Neuronal stem cell (in vitro differentiated cells): ENCODE results near the gene COLEC12.

Experiments used
- DNase-seq: peaks from one replicate; pipeline ENCODE4 v3.0.0-alpha.2; 2013; ENCODE audit warnings: low spot score
- H2AFZ ChIP-seq: one replicate; pipeline ENCODE4 v1.6.1; 2013; ENCODE audit warnings: mild to moderate bottlenecking, low read length, inconsistent platforms
- H2AK5ac ChIP-seq: 2 replicates; pipeline ENCODE4 v1.6.1; 2013; ENCODE audit warnings: low read depth, mild to moderate bottlenecking, inconsistent platforms, low read length, moderate library complexity, mixed read lengths
- H2BK120ac ChIP-seq: 2 replicates; pipeline ENCODE4 v1.6.1; 2013; ENCODE audit warnings: low read depth, mild to moderate bottlenecking, inconsistent platforms, low read length, moderate library complexity, mixed read lengths
- H2BK12ac ChIP-seq: one replicate; pipeline ENCODE4 v1.6.1; 2013; ENCODE audit warnings: low read length, inconsistent platforms
- H2BK15ac ChIP-seq: 2 replicates; pipeline ENCODE4 v1.6.1; 2013; ENCODE audit warnings: mild to moderate bottlenecking, low read length, inconsistent platforms, mixed read lengths
- H2BK5ac ChIP-seq: one replicate; pipeline ENCODE4 v1.6.1; 2013; ENCODE audit warnings: inconsistent platforms, mild to moderate bottlenecking, low read length, moderate library complexity
- H3K14ac ChIP-seq: one replicate; pipeline ENCODE4 v1.6.1; 2013; ENCODE audit warnings: low read length, inconsistent platforms
- H3K18ac ChIP-seq: 2 replicates; pipeline ENCODE4 v1.6.1; 2013; ENCODE audit warnings: low read length, inconsistent platforms
- H3K23ac ChIP-seq: 2 replicates; pipeline ENCODE4 v1.6.1; 2013; ENCODE audit warnings: low read depth, mild to moderate bottlenecking, mixed read lengths, low read length, inconsistent platforms; ENCODE audit not compliant: poor library complexity
- H3K27ac ChIP-seq: replicated peaks from 3 replicates; pipeline ENCODE4 v1.5.1; 2013; ENCODE audit warnings: low read length, inconsistent platforms
- H3K27me3 ChIP-seq, 3 experiments: 2 replicates each; pipeline ENCODE4 v1.6.1; 2013; ENCODE audit warnings: low read length in 3 of 3, mild to moderate bottlenecking in 2 of 3, inconsistent platforms in 1 of 3, low read depth in 1 of 3, mixed read lengths in 1 of 3, moderate library complexity in 1 of 3; ENCODE audit not compliant: control insufficient read depth in 3 of 3, insufficient read depth in 3 of 3
- H3K36me3 ChIP-seq, 2 donors: replicated peaks in 1 of 2; 2 replicates each; pipeline ENCODE4 v1.6.1; 2013; ENCODE audit warnings: low read length in 2 of 2; ENCODE audit not compliant: control insufficient read depth in 2 of 2, insufficient read depth in 2 of 2
- H3K4ac ChIP-seq: 2 replicates; pipeline ENCODE4 v1.6.1; 2013; ENCODE audit warnings: inconsistent platforms, mild to moderate bottlenecking, low read length, moderate library complexity
- H3K4me1 ChIP-seq, 2 donors: 1 replicate in 1 of 2; 2 replicates in 1 of 2; pipeline ENCODE4 v1.6.1; 2013; ENCODE audit warnings: low read length in 2 of 2, low read depth in 1 of 2; ENCODE audit not compliant: control insufficient read depth in 2 of 2, insufficient read depth in 1 of 2
- H3K4me2 ChIP-seq: one replicate; pipeline ENCODE4 v1.6.1; 2013; ENCODE audit warnings: mild to moderate bottlenecking, low read length, inconsistent platforms; ENCODE audit not compliant: insufficient read depth, poor library complexity, severe bottlenecking
- H3K4me3 ChIP-seq, 2 donors: 2 replicates each; pipeline ENCODE4 v1.5.1; 2013; ENCODE audit warnings: low read length in 2 of 2, mild to moderate bottlenecking in 2 of 2, inconsistent platforms in 1 of 2, moderate library complexity in 1 of 2
- H3K79me1 ChIP-seq: one replicate; pipeline ENCODE4 v1.6.1; 2013; ENCODE audit warnings: low read depth, mild to moderate bottlenecking, inconsistent platforms, low read length, moderate library complexity
- H3K9ac ChIP-seq: one replicate; pipeline ENCODE4 v1.6.1; 2013; ENCODE audit warnings: mild to moderate bottlenecking, low read depth, low read length, inconsistent platforms; ENCODE audit not compliant: poor library complexity
- H3K9me3 ChIP-seq, 2 donors: replicated peaks in 1 of 2; 2 replicates each; pipeline versions ENCODE3 to v1.6.1; 2013; ENCODE audit warnings: low read length in 2 of 2, mild to moderate bottlenecking in 2 of 2, inconsistent platforms in 1 of 2, low read depth in 1 of 2, mixed read lengths in 1 of 2, moderate library complexity in 1 of 2; ENCODE audit not compliant: control insufficient read depth in 2 of 2, insufficient read depth in 1 of 2
- H4K8ac ChIP-seq: one replicate; pipeline ENCODE4 v1.6.1; 2013; ENCODE audit warnings: low read depth, mild to moderate bottlenecking, inconsistent platforms, low read length, moderate library complexity
- H4K91ac ChIP-seq: one replicate; pipeline ENCODE4 v1.6.1; 2013; ENCODE audit warnings: low read length, low read depth, mild to moderate bottlenecking, inconsistent platforms; ENCODE audit not compliant: poor library complexity
- WGBS, 2 donors: extraction: QIAGEN DNeasy Blood & Tissue Kit; methylation state at CpG; one replicate each; pipeline ENCODE4 v1.1.7; 2013; ENCODE audit warnings: missing lambda C conversion rate in 2 of 2, mixed read lengths in 1 of 2; ENCODE audit not compliant: insufficient read length in 2 of 2, insufficient replicate concordance in 1 of 2; ENCODE audit errors: extremely low coverage in 2 of 2; 5-methylcytosine and 5-hydroxymethylcytosine counted together

Gene COLEC12

DNA sequence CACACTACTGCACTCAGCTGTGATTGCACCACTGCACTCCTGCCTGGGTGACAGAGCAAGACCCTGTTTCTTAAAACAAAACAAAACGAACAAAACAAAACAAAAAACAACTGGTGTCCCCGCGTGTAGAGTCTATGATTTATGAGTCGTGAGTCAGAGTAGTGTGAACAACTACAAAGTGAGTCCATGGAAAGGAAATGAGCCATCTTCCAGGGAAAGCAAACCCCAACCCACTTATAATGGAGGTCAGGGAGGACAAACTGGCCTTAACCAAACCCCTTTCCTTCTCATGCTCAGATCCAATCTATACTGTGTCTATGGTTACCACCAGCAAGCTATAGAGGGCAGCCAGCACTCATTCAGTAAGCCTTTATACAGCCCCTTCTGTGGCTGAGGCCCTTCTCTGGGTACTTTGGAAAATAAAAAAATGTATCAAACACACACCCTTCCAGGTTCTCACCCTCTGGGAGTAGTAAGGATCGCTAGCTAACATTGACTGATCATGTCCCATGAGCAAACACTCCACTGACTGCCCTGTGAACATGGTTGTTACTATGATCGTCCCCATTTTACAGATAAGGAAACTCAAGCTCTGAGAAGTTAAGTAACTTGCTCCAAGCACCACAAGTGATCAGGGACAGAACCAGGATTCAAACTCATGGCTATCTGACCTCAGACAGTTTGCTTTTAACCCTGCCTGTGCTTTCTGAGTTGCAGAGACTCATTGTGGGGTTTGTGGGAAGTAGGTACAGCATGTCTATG is 24.7 kb upstream of the COLEC12 start:
- H2BK120ac ChIP-seq = no peak overlapping the region
- no peak overlapping the region for H4K91ac ChIP-seq
- no peaks in the 10 kb centered on the region for H3K4me1 ChIP-seq
- no peak overlapping the region for H3K18ac ChIP-seq
- no peak overlapping the region for H3K4ac ChIP-seq
- WGBS, 2 donors = no CpG with 5 or more reads among the region's 6 CpGs
- H2BK12ac ChIP-seq = no peak overlapping the region
- no peak overlapping the region for H3K27ac ChIP-seq
- H4K8ac ChIP-seq = no peak overlapping the region
- no peaks in the 10 kb centered on the region for H3K27me3 ChIP-seq
- H3K4me2 ChIP-seq = no peak overlapping the region
- no peak overlapping the region for H3K4me3 ChIP-seq
- H3K36me3 ChIP-seq = no peaks in the 10 kb centered on the region
- no peak overlapping the region for H3K9ac ChIP-seq
- no peaks in the 10 kb centered on the region for H3K79me1 ChIP-seq
- no peak for DNase-seq
- H2AK5ac ChIP-seq = no peak overlapping the region
- H3K23ac ChIP-seq = no peak overlapping the region
- H2AFZ ChIP-seq = no peak overlapping the region
- H2BK5ac ChIP-seq = no peak overlapping the region
- H2BK15ac ChIP-seq = no peak overlapping the region
- no peak overlapping the region for H3K14ac ChIP-seq
- no peaks in the 10 kb centered on the region for H3K9me3 ChIP-seq

DNA sequence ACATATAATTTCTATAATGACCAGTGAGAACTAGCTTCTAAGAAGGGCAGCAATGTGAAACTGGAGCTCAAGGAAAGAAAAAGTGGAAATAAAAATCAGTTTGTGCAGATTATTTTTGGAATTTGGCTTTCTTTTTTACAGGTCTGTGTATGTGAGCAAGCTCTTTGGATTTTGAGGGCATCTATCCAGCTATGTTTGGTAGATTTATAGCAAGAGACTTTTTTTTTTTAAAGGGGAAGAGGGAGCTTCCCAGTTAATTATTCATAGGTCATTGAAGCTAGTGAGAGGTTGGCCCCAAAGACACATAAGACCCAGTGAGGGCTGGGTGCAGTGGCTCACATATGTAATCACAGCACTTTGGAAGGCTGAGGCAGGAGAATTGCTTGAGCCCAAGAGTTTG is 24.0 kb upstream of the COLEC12 start:
- Histone ChIP-seq H3K18ac (no peak overlapping the region), H2BK12ac (no peak overlapping the region), H3K9me3 (no peaks in the 10 kb centered on the region), H3K27me3 (no peaks in the 10 kb centered on the region), H3K9ac (no peak overlapping the region), H2BK5ac (no peak overlapping the region), H3K36me3 (no peaks in the 10 kb centered on the region), H3K4me3 (no peak overlapping the region), H3K14ac (no peak overlapping the region), H3K4me2 (no peak overlapping the region), H3K79me1 (no peaks in the 10 kb centered on the region), H2BK15ac (no peak overlapping the region), H2BK120ac (no peak overlapping the region), H3K23ac (no peak overlapping the region), H4K8ac (no peak overlapping the region), H3K27ac (no peak overlapping the region), H4K91ac (no peak overlapping the region), H3K4me1 (no peaks in the 10 kb centered on the region), H2AK5ac (no peak overlapping the region), H2AFZ (no peak overlapping the region), H3K4ac (no peak overlapping the region)
- no peak for DNase-seq

- Histone ChIP-seq H2AFZ (no peak overlapping the region), H3K9ac (no peak overlapping the region), H3K27ac (no peak overlapping the region), H2AK5ac (no peak overlapping the region), H3K4me1 (no peaks in the 10 kb centered on the region), H2BK5ac (no peak overlapping the region), H2BK12ac (no peak overlapping the region), H3K4me2 (no peak overlapping the region), H3K9me3 (no peaks in the 10 kb centered on the region), H3K14ac (no peak overlapping the region), H2BK120ac (no peak overlapping the region), H3K4me3 (no peak overlapping the region), H4K91ac (no peak overlapping the region), H3K4ac (no peak overlapping the region), H2BK15ac (no peak overlapping the region), H3K27me3 (no peaks in the 10 kb centered on the region), H4K8ac (no peak overlapping the region), H3K79me1 (no peaks in the 10 kb centered on the region), H3K36me3 (no peaks in the 10 kb centered on the region), H3K23ac (no peak overlapping the region), H3K18ac (no peak overlapping the region)
- no CpG with 5 or more reads among the region's 4 CpGs for WGBS, 2 donors
- no peak for DNase-seq
Measured at GRCh38 chr18:523561-523960, 23.1 kb upstream of the COLEC12 start.

DNA sequence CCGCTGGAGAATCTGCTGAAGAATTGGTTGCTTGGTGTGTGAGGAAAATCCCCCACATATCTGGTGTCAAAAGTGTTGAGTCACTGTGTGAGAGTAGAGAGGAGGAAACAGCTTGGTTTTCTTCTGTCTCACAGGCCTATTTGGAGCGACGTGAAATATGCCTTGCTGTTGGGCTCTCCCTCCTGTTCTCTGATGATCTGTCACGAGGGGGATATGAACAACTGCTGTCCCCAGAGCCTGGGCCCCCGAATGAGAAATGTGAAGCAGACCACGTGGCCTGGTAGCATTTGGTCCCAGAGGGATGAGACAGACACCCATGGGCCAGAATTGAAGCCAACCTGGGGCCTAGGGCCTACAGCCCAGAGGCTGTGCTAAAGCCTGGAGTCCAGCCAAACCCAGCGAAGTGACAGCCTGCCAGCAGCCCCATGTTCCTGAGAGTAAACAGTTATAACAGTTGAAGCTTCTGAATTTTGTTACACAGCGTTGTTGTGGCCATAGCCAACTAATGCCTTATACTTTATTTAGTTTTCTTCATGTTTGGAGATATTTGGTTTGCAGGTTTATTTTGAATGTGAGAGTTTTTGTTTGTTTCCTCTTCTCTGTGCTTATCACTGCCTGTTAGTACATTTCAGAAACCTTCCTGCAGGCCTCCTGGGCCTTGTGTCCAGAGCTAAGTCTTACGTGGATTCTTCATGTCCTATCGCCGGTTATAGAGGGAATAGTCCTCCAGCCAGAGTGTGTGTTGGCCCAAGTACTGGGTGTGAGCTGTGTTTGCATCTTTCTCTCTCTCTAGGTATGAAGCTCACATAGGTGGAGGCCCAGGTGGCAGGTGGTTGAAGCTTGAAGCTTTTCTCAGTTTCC is 18.7 kb upstream of the COLEC12 start:
- Histone ChIP-seq H4K8ac (no peak overlapping the region), H3K9me3 (no peaks in the 10 kb centered on the region), H3K9ac (no peak overlapping the region), H2BK15ac (no peak overlapping the region), H2AK5ac (no peak overlapping the region), H3K4ac (no peak overlapping the region), H3K27me3 (no peaks in the 10 kb centered on the region), H3K4me1 (peaks cover 0 to 2% of the 10 kb centered on the region in 2 donors), H3K14ac (no peak overlapping the region), H2BK120ac (no peak overlapping the region), H3K18ac (peak overlapping the region; percentile 33), H2BK12ac (no peak overlapping the region), H3K4me2 (no peak overlapping the region), H3K36me3 (no peaks in the 10 kb centered on the region), H2BK5ac (no peak overlapping the region), H4K91ac (no peak overlapping the region), H3K4me3 (no peak overlapping the region), H3K79me1 (no peaks in the 10 kb centered on the region), H3K23ac (no peak overlapping the region), H3K27ac (no peak overlapping the region), H2AFZ (no peak overlapping the region)
- no peak for DNase-seq
- WGBS, 2 donors = no CpG with 5 or more reads among the region's 11 CpGs
